Measurements from ENCODE around the gene ZBTB17.
"Not testable (repeated sequence)": the region's sequence is repeated elsewhere in the genome, so short reads cannot be mapped to it uniquely, and the experiment has no call there.

Gene ZBTB17

GRCh38 chr1:15932612-15933011 lies 43.3 kb downstream of the ZBTB17 start:
- DNase-seq: no peak

- DNase-seq: no peak
Measured at GRCh38 chr1:15931884-15932283, 44.0 kb downstream of the ZBTB17 start.

GRCh38 chr1:15931401-15931800 lies 44.5 kb downstream of the ZBTB17 start:
- DNase-seq: no peak

DNA sequence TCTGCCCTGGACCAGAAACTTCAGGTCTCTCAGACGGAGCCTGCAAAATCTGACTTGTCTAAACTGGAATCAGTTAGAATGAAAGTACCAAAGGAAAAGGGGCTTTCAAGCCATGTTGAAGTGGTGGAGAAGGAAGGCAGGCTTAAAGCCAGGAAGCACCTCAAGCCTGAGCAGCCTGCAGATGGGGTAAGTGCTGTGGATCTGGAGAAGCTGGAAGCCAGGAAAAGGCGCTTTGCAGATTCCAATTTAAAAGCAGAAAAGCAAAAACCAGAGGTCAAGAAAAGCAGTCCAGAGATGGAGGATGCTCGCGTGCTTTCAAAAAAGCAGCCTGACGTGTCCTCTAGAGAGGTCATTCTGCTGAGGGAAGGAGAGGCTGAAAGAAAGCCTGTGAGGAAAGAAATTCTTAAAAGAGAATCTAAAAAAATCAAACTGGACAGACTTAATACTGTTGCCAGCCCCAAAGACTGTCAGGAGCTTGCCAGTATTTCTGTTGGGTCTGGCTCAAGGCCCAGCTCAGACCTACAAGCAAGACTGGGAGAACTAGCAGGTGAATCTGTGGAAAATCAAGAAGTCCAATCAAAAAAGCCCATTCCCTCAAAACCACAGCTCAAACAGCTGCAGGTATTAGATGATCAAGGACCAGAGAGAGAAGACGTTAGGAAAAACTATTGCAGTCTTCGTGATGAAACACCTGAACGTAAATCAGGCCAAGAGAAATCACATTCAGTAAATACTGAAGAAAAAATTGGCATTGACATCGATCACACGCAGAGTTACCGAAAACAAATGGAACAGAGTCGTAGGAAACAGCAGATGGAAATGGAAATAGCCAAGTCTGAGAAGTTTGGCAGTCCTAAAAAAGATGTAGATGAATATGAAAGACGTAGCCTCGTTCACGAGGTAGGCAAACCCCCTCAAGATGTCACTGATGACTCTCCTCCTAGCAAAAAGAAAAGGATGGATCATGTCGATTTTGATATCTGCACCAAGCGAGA lies 46.6 kb downstream of the ZBTB17 start:
- no peak for DNase-seq

DNA sequence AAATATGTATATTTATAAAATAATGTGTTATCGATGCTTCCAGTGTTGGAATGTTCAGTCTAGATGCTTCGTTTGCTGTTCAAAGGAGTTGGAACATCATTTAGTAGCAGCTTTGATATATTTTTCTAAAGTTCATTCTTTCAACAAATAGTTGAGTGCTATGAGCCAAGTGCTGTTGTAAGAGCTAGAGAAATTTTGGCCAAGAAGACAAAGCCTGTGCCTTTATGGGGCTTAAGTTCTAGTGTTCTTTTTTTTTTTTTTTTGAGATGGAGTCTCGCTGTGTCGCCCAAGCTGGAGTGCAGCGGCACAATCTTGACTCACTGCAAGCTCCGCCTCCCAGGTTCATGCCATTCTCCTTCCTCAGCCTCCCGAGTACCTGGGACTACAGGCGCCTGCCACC lies 49.5 kb downstream of the ZBTB17 start:
- not testable (repeated sequence) for DNase-seq

- DNase-seq: no peak
Measured at GRCh38 chr1:15923241-15923640, 52.7 kb downstream of the ZBTB17 start.

DNA sequence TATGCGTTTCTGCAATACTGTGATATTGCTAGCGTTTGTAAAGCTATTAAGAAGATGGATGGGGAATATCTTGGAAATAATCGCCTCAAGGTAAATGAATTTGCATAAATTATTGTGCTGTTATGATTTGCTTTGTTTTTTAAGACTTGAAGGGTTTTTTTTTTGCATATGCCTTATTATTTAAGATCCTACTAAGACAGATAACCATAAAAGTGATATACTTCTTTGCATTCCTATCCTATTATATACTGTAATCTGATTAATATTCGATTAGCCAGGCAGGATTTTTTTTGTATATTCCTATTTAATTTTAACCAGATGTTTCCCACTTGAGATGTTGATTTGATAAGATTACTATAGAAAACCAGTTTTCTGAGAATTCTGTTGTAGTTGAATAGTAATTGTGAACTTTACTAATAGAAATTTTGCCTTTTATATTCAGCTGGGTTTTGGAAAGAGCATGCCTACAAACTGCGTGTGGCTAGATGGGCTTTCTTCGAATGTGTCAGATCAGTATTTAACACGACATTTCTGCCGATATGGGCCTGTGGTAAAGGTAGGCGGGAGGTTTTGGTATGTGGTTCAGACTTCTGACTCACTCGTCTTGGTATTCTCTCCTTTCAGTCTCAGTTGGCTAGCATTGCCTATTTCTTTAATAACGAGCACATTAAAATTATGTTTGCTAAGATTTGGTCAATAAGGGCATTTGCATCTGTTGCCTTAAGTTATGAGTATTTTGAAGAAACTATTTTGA lies 56.8 kb downstream of the ZBTB17 start:
- DNase-seq: no peak

DNA sequence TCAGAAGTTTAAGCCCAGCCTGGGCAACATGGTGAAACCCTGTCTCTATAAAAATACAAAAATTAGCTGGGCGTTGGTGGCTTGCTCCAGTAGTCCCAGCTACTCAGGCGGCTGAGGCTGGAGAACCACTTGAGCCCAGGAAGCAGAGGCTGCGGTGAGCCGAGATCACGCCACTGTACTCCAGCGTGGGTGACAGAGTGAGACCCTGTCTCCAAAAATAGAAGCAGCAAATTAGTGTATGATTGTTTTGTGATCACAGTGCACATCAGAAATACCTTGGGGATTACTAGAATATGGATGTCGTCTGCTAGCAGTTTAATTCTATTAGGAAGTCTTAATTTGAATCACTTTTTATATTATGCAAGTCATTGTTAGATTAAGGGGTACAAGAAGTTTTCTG lies 59.0 kb downstream of the ZBTB17 start:
- no peak for DNase-seq

DNA sequence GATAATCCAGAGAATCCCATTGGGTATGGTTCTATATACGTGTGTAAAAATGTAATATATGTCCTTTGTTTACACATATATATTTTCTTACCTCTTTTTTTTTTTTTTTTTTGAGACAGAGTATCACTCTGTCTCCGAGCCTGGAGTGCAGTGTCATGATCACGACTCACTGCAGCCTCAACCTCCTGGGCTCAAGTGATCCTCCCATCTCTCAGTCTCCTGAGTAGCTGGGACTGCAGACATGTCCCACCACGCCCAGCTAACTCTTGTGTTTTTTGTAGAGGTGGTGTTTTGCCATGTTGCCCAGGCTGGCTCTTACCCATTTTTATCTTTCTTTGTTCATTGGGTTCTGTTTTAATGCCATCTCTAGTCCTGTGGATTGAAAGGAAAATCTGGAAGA lies 59.5 kb downstream of the ZBTB17 start:
- no peak for DNase-seq

GRCh38 chr1:15915991-15916390 lies 59.9 kb downstream of the ZBTB17 start:
- DNase-seq: no peak

- not testable (repeated sequence) for DNase-seq
Measured at GRCh38 chr1:15913607-15914006, 62.3 kb downstream of the ZBTB17 start.

DNA sequence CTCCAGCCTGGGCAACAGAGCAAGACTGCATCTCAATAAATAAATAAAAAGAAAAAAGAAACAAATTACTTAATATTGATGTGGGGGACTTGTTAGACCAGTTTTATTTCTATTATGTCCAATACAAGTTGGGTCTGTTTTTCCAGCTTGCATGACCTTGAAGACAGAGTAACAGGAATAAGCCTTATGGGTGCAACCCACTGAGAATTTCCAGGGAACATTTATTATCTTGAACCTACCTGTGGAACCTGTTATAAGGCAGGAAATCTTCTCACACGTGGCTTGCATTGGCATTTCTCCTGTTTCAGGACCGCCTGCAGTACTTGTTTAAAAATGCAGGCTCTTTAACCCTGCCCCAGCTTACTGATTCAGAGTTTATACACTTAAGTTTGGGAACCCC lies 64.0 kb downstream of the ZBTB17 start:
- no peak for DNase-seq

- no peak for DNase-seq
Measured at GRCh38 chr1:15911141-15911540, 64.8 kb downstream of the ZBTB17 start.

- no peak for DNase-seq
Measured at GRCh38 chr1:15908597-15908996, 67.3 kb downstream of the ZBTB17 start.

- DNase-seq: no peak
Measured at GRCh38 chr1:15902882-15903281, 73.0 kb downstream of the ZBTB17 start.

GRCh38 chr1:15900662-15901279 lies 75.1 kb downstream of the ZBTB17 start:
- no peak for DNase-seq

GRCh38 chr1:15899266-15899665 lies 76.6 kb downstream of the ZBTB17 start:
- DNase-seq: no peak

DNA sequence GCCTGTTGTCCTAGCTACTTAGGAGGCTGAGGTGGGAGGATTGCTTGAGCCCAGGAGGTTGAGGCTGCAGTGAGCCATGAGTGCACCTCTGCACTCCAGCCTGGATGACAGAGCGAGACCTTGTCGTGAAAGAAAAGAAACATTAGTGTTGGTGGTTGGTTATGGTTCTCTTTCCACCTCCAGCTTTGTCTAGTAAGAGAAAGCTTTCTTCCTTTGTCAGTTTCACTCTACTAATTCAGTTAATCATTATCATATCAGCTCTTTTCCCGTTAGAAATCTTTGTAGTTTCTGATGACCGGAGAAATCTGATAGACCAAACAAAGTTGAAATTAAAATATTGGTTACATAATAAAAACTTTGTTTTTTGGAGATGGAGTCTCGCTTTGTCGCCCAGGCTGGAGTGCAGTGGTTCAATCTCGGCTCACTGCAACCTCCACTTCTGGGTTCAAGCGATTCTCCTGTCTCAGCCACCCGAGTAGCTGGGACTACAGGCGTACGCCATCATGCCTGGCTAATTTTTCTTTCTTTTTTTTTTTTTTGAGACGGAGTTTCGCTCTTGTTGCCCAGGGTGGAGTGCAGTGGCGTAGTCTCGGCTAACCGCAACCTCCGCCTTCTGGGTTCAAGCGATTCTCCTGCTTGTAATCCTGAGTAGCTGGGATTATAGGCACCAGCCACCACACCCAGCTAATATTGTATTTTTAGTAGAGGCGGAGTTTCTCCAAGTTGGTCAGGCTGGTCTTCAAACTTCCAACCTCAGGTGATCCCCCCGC lies 78.9 kb downstream of the ZBTB17 start:
- DNase-seq: not testable (repeated sequence)

GRCh38 chr1:15895233-15895632 lies 80.7 kb downstream of the ZBTB17 start:
- DNase-seq: no peak

- not testable (repeated sequence) for DNase-seq
Measured at GRCh38 chr1:15892857-15893599, 82.9 kb downstream of the ZBTB17 start.
